SK-N-MC (cell line): ENCODE results near the gene GAN.

Experiments used
- EZH2 ChIP-seq: fragments of 200-600 bp; sonication (generic); IDR thresholded peaks from one replicate; pipeline ENCODE4 v1.6.1; 2017; ENCODE audit warnings: antibody characterized with exemption
- FOXP2 ChIP-seq: optimal IDR thresholded peaks from 2 replicates; pipeline ENCODE3; 2011; ENCODE audit warnings: mild to moderate bottlenecking, moderate library complexity; ENCODE audit not compliant: insufficient read depth; ENCODE audit errors: extremely low read length, control extremely low read depth
- POLR2AphosphoS5 ChIP-seq: IDR thresholded peaks from 2 replicates; pipeline ENCODE4 v1.6.1; 2012; ENCODE audit warnings: mild to moderate bottlenecking, low read depth, low read length, borderline replicate concordance

DNA sequence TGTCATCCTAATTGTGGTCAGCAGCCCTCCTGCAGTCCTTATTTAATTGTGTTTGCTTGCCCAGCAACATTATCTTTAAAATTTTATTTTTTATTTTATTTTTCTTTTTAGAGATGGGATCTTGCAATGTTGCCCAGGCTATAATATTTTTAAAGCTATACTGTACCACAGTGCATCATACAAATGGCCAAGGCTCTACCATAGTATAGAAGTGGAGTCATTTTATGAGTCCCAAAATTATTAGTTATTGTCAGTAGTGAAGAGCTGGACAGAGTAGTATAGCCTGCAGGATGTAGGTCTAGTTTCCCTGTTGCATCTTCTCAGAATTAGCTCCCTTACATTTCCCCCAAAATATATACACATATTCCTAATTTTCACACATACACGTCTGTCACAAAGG lies 44.1 kb downstream of the GAN start:
- TF ChIP-seq POLR2AphosphoS5 (no peak), EZH2 (no peak), FOXP2 (no peak)
